ENCODE results near the gene CCDC88C.

The CCDC88C gene

DNA sequence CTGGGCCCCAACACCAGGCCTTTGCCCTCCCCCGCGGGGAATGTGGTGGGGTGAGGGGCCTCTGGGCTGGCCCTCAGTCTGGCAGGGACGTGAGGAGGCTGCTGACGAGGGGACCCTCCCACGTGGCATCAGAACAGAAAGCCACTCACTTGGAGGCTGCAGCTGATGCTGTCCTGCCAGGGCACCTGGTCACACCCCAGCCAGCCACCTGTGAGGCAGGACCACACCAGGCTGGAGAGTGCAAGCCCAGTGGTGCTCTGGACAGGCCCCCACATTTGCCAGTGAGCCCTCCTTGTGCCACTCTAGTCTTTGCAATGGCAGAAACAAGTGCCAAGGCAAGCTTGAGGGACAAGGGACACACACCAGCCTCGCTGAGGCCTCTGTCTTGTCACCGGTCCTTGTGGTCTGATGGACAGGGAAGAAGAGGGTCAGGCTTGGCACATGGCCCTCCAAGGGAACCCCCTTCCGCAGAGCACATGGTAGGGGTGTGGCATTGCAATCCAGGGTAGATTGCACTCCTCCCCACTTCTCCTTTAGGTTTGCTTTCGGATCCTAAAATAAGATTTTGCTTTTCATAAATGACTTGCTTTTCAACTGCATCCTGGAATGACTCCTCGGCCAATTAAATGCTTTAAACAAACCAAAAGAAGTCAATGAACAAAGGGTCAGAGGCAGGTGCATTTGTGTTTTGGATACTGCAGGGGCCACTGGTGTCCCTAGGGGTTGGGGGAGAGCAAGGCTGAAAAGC is 53.7 kb downstream of the CCDC88C start:
- DNase-seq, result no peak

GRCh38 chr14:91361233-91361811 is 56.3 kb downstream of the CCDC88C start:
- peak; percentile 92 for DNase-seq

DNA sequence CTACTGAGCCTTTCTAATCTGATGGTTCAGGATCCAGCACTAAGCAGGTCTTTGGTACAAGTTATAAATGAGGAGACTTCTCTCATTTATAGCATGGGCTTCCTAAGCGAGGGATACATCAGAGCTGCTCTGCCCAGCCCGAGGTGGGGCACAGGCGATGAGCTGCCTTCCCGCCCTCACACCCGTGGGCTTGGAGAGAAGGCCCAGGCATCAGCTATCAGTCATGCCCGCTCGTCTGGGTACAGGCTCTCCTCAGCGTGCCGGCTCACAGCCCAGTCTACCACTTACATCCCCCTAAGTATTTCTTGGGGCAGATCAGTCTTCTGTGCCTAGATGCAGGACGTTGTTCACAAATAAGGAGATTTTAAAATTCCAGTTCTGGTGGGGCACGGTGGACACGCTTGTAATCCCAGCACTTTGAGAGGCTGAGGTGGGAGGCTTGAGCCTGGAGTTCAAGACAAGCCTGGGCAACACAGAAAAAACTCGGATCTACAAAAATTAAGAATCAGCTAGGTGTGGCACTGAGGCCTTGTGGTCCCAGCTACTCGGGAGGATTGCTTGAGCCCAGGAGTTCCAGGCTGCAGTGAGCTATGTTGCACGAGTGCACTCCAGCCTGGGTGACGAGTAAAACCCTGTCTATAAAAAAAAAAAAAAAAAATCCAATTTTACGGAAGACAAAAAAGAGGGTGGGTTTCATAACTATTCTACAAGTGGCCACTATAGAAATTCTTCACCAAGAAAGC is 57.0 kb downstream of the CCDC88C start:
- DNase-seq, result no peak

GRCh38 chr14:91358654-91359220 is 58.9 kb downstream of the CCDC88C start:
- DNase-seq, result no peak

DNA sequence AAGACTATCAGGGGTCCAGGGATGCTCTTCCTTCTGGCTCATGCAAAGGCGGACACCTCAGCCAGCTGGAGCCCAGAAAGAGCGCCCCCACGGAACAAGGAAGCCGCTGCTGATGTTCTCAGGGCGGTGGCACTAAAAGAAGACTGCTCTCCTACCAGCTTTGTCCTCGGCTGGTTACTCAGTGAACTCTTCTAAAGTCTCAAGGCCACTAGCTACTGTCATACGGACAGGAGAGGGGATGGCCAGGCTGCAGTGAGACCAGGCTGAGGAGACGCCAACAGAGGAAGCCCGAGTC is 59.6 kb downstream of the CCDC88C start:
- DNase-seq, result no peak

- no peak for DNase-seq
Observed at GRCh38 chr14:91357272-91358024, 60.2 kb downstream of the CCDC88C start.

- no peak for DNase-seq
Observed at GRCh38 chr14:91356181-91356763, 61.3 kb downstream of the CCDC88C start.

DNA sequence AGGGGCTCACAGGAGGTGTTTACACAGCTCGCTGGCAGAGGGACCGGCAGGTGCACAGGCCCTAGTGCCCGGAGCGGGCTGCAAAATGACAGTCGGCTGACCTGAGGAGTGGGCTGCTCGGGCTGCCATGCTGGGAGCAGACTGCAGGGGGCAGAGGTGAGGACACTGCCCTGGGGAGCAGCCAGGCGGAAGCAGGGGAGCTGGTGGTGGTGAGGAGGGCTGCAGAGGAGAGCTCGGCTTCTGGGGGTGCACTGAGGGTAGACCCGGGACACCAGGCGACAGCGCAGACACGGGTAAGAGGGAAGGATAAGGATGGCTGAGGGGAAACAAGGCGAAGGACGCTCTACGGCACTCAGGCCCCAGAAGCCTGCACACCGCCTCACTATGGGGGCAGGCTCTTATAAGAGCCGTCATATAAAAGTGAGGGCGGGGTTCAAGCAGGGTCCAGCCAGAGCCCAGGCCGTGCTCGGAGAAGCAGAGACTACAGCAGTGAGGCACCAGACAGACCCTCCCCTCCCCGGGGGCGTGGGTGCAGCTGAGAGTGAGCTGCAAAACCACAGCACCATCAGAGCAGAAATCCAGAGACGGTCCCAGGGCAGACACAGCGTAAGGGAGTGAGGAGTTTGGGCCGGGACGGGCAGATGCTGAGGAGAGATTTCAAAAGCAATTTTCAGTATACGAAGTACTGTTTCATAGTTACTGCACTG is 62.5 kb downstream of the CCDC88C start:
- peak; percentile 91 for DNase-seq

- DNase-seq, result no peak
Observed at GRCh38 chr14:91354221-91354916, 63.3 kb downstream of the CCDC88C start.

- no peak for DNase-seq
Observed at GRCh38 chr14:91352728-91353692, 64.6 kb downstream of the CCDC88C start.

DNA sequence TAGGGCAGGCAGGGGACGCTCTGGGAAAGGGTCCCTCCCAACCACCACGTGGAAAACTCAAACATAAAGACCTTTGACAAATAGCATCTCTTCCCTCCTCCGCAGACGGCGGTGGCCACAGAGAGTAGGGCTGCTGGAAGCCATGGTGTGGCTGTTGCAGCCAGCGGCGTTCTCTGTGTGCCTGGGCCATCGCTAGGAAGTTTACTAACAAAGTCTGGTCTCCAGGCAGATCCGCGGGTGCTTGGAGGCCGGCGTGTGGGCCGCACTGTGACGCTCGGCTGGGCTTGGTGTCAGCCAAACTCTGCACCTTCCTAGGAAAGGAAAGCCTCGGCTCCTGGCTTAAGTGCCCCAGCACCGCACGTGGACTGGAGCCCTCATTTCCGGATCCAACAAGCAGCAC is 65.6 kb downstream of the CCDC88C start:
- no peak for DNase-seq

DNA sequence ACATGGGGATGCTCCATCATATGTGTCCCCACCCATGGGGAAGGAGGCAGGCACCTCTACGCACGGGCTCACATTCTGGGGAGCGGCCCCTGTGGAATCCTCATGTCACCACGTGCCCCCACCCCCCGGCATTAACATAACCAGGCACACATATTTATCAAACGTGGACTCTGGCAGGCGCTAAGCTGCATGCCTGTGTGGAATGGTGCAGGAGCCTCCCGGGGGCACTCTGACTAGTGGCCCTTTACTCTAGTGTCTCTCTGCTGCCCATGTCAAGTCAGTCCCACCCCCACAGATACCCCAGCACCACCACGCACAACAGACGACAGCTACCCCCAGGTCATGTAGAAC is 66.1 kb downstream of the CCDC88C start:
- DNase-seq, result no peak

GRCh38 chr14:91350813-91351511 is 66.7 kb downstream of the CCDC88C start:
- DNase-seq, result no peak

DNA sequence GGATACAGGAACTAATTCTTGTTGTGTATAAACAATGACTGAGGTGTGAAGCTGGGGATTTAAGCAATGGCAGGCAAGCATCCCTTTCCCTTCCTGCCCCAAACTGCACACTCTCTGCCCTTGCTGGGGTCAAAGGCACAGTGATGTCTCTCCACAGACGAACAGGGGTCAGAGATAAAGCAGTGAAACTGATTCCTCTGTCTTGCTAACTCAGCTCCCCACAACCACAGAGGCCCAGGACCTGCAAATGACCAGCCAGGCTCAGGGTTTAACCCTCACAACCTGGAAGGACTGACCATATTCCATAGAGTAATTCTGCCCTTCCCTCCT is 67.2 kb downstream of the CCDC88C start:
- DNase-seq, result no peak

- no peak for DNase-seq
Observed at GRCh38 chr14:91349481-91350074, 68.0 kb downstream of the CCDC88C start.

- DNase-seq, result no peak
Observed at GRCh38 chr14:91348845-91349465, 68.7 kb downstream of the CCDC88C start.

GRCh38 chr14:91346838-91347173 is 70.8 kb downstream of the CCDC88C start:
- DNase-seq, result no peak

GRCh38 chr14:91344096-91344495 is 73.5 kb downstream of the CCDC88C start:
- no peak for DNase-seq

DNA sequence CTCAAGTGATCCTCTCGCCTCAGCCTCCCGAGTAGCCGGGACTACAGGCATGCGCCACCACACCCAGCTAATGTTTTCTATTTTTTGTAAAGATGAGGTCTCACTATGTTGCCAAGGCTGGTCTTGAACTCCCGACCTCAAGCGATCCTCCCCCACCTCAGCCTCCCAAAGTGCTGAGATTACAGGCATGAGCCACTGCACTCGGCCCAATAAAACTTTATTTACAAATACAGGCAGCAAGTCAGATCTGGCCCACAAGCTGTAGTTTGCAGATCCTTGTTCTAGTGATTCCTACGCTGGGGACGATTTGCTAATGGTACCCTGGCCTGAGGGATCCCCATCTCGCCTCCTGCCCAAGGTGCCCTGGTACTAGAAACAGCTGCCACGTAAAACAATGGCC is 74.6 kb downstream of the CCDC88C start:
- no peak for DNase-seq
